ENCODE measurements around the gene HOXA2.

DNA sequence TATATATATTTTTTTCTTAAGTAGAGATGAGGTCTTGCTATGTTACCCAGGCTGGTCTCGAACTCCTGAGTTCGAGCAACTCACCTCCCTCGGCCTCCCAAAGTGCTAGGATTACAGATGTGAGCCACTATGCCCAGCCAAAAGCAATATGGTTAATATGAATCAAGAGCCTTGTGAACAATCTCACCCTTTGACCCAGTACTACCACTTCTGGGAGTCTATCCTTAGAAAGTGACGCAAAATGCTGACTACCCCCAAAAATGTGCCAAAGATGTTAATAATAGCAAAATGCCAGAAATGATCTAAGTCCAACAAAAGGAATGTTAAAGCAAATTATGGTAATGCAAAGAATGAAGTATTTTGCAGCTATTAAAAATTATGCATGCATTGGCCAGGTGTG, 51.0 kb downstream of the HOXA2 start:
- TF ChIP-seq CTCF (IDR thresholded peaks at IDR 0.05; ENCODE audit: insufficient read depth, low read length, poor library complexity, severe bottlenecking) (no peak), EZH2phosphoT487 (conservative IDR thresholded peaks at IDR 0.05; ENCODE audit: low read length) (no peak)

Measured in SU-DHL-6 (cell line).